ENCODE results near the gene ZNF425.
"Not testable (repeated sequence)": the region's sequence is repeated elsewhere in the genome, so short reads cannot be mapped to it uniquely, and the experiment has no call there.

ZNF425 gene, protein sequence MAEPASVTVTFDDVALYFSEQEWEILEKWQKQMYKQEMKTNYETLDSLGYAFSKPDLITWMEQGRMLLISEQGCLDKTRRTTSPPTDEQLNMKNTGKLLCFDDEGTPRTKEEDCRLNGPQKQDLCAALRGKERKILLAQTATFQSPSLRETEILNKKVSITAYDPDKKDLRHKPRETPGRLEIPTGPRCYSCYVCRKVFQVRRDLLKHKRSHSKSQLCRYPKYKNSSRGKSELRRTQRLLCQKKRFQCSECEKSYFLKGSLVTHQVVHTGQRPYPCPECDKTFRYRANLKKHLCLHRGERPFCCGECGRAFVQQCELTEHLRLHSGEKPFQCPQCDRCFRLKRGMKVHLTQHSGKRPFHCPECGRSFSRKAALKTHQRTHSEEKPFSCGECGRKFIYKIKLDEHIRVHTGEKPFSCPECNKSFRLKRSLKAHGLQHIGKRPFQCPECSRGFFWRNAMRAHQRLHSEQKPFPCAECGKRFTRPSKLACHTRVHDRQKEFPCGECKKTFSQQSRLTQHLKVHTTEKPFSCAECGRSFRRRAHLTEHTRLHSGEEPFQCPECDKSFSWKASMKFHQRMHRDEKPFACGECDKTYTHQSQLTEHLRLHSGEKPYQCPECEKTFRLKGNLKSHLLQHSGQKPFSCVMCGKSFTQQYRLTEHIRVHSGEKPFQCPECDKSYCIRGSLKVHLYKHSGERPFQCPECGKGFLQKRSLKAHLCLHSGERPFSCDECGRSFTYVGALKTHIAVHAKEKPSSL

DNA sequence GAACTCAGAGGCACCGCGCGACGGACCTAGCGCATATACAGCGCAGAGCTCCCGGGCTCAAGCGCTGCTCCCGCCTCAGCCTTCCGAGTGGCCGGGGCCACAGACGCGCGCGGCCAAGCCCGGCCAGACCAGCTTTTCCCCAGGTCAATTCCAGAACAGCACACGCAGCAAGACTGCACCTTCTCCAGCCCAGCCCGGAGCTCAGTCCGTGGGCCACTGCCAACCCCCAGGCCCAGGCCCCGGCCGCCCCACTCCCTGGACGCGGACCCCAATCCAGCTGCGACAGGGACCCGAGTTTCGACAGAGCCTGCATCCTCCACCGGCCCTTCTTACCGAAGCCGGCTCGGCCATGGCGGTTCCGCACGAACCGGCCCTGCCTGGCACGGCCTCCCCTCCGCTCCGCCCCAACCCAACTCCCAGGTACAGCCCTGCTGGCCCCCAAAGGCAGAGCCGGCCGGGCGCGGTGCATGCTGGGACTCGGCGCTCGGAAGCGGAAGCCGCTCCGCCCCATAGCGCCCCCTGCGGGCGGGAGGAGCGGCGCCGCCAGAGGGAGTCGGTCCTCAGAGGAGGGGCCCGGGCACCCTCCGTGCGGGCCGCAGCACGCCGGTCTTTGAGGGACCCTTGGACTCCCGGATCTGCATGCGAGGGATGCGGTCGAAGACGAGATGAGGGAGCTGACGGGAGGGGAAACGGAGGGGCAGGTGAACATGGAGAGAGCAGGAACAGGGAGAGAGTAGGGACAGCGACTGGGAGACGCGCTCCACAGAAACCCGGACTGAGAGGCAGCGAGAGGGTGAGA, at the start of gene ZNF425:
ZNF425 (minus strand) TSS at position 462 of the 799 bp plus-strand sequence; CDS start at position 351, 111 bp downstream.
- peak; percentile 92 for DNase-seq (ENCODE audit: low spot score)

GRCh38 chr7:149175150-149175549, 49.0 kb upstream of the ZNF425 start:
- DNase-seq (ENCODE audit: low spot score): no peak

- no peak for DNase-seq (ENCODE audit: low spot score)
These were observed 46.4 kb upstream of the ZNF425 start for GRCh38 chr7:149172534-149172920.

GRCh38 chr7:149171892-149172533, 45.9 kb upstream of the ZNF425 start:
- no peak for DNase-seq (ENCODE audit: low spot score)

GRCh38 chr7:149166630-149167352, 40.7 kb upstream of the ZNF425 start:
- no peak for DNase-seq (ENCODE audit: low spot score)

GRCh38 chr7:149166142-149166541, 40.0 kb upstream of the ZNF425 start:
- no peak for DNase-seq (ENCODE audit: low spot score)

- no peak for DNase-seq (ENCODE audit: low spot score)
These were observed 35.2 kb upstream of the ZNF425 start for GRCh38 chr7:149161241-149161848.

DNA sequence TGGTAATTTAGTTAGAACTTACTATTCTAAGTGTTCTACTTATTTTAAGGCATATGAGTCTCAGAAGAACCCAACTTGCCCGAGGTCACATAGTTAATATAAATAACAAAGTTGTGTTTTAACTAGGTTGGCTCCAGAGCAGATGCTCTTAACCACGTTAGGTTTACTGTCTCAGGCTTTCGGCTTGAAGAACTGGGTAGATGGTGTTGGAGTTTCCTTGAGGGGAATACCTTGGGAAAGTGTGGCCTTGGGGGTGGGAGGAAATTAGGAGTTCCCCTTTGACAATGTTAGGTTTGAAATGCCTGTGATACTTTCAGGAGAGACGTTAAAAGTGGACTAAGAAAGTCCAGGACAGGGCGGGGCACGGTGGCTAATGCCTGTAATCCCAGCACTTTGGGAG, 30.8 kb upstream of the ZNF425 start:
- DNase-seq (ENCODE audit: low spot score): no peak

DNA sequence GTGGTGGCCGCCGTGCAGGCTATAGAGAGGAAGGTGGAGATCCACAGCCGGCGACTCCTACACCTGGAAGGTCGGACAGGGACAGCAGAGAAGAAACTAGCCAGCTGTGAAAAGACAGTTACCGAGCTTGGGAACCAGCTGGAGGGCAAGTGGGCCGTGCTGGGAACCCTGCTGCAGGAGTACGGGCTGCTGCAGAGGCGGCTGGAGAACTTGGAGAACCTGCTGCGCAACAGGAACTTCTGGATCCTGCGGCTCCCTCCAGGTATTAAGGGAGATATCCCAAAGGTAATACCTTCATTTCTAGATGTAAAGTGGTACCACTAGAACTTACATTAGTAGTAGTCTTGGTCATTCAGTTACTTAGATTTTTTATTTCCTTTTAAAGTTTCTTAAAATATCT, 27.9 kb upstream of the ZNF425 start:
- no peak for DNase-seq (ENCODE audit: low spot score)

- no peak for DNase-seq (ENCODE audit: low spot score)
These were observed 27.2 kb upstream of the ZNF425 start for GRCh38 chr7:149153346-149153745.

DNA sequence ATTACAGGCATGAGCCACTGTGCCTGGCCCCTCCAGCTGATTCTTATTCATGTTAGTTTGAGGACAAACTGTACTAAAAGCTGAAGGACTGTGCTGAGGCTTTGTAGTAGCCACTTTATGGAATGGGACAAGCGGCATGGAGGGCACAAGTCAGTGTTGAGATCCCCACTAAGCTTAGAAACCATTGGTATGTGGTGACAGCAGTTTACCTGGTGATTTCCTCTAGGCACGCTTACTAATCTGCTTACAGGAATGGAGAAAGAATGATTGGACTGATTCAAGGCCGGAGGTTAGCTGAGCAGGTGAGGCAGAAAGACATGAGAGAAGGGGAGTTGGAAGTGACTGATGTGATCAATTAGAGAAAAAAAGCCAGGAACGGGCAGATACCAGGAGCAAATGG, 24.9 kb upstream of the ZNF425 start:
- no peak for DNase-seq (ENCODE audit: low spot score)

- peak; percentile 57 for DNase-seq (ENCODE audit: low spot score)
These were observed 21.9 kb upstream of the ZNF425 start for GRCh38 chr7:149147752-149148653.

GRCh38 chr7:149147072-149147751, 21.1 kb upstream of the ZNF425 start, which contains the start of gene ZNF398:
Gene ZNF398, plus strand, starts transcription at chr7:149147453. Its CDS starts 290 bp downstream, at chr7:149147743.
- DNase-seq (ENCODE audit: low spot score): peak; percentile 90

- no peak for DNase-seq (ENCODE audit: low spot score)
These were observed 19.1 kb upstream of the ZNF425 start for GRCh38 chr7:149145031-149145845.

DNA sequence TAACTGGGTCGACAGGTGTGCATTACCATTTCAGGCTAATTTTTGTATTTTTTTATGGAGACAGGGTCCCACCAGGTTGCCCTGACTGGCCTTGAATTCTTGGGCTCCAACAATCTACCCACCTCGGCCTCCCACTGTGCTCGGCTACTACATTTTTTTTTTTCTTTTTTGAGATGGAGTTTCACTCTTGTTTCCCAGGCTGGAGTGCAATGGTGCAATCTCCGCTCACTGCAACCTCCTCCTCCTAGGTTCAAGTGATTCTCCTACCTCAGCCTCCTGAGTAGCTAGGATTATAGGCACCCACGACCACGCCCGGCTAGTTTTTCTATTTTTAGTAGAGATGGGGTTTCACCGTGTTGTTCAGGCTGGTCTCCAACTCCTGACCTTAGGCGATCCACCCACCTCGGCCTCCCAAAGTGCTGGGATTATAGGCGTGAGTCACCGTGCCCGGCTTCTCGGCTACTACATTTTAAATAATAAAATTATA, 18.4 kb upstream of the ZNF425 start:
- DNase-seq (ENCODE audit: low spot score): not testable (repeated sequence)

DNA sequence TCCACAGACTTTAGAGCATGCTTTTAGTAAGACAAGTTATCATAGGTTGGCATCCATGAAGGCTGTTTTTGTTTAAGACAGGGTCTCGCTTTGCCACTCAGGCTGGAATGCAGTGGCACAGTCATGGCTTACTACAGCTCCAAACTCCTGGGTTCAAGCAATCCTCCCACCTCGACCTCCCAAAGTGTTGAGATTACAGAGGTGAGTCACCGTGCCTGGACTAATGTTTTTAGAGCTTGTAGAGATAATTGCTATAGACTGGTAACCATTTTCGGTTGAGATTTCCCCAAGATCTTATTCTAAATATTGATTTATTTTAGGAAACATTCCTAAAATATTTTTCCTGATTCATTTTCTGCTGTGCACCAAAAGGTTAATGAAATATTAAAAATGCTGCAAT, 15.8 kb upstream of the ZNF425 start:
- DNase-seq (ENCODE audit: low spot score): no peak

GRCh38 chr7:149140831-149141230, 14.7 kb upstream of the ZNF425 start:
- no peak for DNase-seq (ENCODE audit: low spot score)

DNA sequence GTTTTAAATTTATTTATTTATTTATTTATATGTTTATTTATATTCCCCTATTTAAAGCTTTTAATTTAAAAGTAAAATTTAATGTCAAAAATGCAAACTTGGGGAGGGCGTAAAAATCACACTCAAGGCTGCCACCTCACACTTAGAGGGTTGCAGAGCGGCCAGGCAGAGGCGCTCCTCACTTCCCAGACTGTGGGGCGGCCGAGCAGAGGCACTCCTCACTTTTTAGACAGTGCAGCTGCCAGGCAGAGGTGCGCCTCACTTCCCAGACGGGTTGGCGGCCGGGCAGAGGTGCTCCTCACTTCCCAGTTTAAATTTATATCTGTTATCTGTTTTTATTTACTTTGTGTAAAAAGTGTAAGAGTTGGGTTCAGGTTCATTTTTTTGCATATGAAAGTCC, 10.0 kb upstream of the ZNF425 start:
- no peak for DNase-seq (ENCODE audit: low spot score)

Measured in HuH-7 (cell line).